NCI-H2196 (cell line): ENCODE data around the gene SPATA21.
"Not testable (repeated sequence)": the region's sequence is repeated elsewhere in the genome, so short reads cannot be mapped to it uniquely, and the experiment has no call there.

Experiments used
- DNase-seq: peaks from one replicate; lab custom pipeline; 2025; ENCODE audit not compliant: unreplicated experiment; lab: John Stamatoyannopoulos, UW

SPATA21 gene

DNA sequence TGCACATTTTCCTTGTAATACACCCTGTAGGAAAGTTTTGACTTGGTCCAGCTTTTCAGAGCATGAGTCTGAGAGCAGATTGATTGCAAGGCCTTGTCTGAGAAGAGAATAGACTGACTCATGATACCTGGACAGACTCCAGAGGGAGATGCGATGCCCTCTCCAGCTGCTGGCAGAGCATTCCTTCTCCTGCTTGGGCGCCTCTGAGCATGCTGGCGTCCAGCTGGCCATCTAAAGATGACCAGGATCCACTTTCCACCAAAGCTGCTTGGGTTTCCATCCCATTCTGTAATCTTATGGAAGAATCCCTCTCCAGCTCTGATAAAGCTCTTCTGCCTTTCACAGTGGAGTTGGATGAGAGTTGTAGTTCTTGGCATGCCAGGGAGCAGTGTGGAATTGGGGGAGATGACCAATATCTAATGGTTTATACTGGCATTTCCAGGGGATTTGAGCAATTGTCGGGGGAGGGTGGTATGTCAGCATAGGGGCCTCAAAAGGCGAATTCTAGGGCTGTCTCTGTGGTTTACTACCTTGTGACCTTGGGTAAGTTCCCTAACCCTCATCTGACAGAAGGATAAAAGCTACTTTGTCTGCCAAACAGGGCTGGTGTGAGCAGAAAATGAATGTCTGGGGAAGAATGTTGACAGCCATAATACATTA is 50.6 kb downstream of the SPATA21 start:
- DNase-seq = peak; percentile 72

DNA sequence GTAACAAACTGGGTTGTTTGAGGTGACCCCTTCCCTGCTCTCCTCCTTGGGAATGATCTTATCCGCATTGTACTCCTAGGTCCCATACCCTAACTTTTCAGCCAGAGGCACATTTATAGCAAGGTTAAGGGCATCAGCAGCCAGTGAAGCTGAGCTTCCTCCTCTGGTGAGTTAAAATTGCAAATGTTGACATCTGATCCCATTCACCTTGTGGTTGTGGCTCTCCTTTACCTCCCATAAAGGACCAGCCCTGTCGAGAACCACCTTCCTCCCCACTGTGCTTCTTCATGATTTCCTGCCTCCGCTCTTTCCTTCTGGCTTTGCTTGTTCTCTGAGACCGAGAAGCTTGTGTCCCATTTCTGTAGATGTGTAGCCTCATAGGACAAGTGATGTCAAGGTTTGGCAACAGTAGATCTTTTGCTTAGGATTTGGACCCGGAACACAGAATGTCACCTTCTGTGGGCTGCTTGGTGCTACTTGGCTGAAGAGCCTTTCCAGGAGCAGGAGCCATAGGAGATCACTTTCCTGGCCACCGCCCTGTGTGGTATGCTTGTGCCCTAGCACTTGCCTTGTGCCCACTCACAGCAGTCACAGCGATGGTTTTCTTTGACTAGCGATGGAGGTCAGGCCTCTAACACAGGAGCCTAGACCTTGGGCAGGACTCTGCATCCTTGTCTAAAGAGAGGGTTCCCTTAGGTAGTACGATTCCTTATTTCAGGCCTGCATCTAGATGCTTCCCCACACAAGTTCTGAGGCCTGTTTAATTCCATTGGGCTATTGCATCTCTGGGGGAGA is 51.4 kb downstream of the SPATA21 start:
- DNase-seq = no peak

DNA sequence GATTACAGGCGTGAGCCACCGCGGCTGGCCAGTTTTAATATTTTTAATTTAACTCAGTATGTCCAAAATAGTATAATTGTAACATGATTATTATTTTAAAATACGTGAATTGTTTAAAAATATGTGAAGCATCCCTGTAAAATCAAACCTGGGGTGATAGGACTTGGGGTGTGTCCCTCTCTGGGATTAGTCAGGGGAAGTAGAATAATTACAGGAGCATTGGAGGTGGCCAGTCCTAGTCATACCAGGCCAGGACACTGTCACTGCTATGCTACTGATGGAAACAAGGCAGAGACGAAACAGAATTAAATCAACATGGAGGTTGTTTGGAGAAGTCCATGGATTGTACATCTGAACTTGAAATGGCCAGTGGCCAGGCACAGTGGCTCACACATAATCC is 53.3 kb downstream of the SPATA21 start:
- no peak for DNase-seq

DNA sequence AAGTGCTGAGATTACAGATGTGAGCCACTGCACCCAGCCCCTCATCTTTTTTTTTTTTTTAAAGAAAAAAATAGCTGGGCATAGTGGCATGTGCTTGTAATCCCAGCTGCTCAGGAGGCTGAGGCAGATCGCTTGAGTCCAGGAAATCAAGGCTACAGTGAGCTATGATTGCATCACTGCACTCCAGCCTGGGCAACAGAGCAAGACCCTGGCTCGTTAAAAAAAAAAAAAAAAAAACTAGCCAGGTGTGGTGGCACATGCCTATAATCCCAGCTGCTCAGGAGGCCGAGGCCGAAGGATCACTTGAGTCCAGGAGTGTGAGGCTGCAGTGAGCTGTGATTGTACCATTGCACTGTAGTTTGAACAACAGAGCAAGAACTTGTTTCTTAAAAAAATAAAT is 56.4 kb downstream of the SPATA21 start:
- DNase-seq = no peak

DNA sequence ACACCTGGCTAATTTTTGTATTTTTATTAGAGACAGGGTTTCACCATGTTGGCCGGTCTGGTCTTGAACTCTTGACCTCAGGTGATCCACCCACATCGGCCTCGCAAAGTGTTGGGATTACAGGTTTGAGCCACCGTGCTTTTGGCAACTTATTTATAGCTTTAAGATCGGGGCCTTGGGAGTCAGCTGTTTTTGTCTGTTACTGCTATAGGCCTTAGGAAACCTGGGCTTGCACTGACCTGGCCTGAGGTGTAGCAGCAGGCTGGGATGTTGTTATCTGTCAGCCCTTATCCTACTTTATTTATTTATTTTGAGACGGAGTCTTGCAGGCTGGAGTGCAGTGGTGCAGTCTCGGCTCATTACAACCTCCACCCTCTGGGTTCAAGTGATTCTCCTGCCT is 58.8 kb downstream of the SPATA21 start:
- no peak for DNase-seq

DNA sequence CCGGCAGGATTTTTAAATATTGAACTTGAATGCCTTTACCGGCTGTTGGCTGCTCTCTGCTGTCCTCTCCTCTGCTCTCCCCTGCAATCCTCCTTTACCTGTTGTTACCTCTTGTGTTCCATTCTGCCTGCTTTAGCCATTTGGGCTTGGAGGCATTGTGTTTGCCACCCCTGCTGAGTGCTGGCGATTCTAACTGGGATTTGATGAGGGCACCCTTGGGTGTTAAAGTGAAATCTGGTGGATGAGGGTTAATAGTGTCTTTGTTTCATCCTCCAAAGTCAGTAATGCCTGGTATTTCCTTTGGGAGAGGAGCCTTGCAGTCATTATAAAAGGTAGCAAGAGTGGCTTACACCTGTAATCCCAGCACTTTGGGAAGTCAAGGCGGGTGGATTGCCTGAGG is 60.3 kb downstream of the SPATA21 start:
- no peak for DNase-seq

DNA sequence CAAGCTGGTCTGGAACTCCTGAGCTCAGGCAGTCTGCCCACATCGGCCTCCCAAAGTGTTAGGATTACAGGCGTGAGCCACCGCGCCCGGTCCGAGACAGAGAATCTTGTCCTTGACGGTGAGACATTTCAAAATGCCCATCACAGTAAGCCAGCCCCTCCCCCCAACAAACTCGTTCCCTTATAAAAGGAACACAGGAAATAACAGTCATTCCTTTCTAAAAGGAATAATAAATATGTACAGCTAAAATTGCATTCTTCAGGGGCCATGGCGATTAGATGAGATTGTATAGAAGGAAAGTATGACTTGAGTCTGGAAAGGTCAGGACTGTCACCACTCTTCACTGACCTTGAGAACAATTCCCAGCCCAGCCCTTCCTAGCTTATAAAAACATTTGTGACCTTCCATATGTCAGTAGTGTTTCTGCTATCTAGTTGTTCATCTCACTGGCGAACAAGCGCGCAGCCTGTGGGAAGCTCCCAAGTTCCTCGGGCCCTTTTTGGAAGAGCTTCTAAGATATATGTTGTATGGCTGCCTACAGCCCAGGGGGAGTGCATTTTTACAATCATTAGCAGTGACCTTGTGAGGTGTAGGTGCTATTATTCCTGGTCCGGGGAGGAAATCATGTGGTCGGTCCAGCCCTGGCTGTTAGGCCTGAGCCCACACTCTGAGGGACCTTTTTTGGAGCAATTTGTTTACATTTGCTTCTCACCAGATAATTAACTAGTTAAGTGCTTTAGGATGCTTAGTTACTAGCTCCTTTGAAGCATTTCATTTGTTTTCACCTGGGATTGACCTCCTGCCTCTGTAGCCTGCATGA is 61.5 kb downstream of the SPATA21 start:
- no peak for DNase-seq

DNA sequence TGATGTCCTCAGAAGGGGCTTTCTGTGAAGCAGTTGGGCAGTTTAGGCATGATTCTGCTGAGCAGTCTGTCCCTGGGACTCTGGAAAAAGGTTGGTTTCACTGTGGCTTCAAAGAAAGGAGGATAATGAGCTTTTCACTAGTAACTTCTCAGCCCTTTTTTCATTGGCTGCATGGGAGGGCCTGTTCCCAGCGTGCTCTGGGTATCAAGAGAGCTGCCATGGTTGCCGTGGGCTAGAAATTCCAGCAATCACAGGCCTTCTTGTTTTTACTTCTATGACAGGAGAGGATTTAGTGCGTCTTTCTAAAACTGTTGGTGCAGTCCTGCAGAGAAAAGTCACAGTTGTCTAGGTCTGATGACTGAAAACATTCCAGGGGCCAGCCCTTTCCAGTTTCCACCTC is 63.0 kb downstream of the SPATA21 start:
- DNase-seq = no peak

DNA sequence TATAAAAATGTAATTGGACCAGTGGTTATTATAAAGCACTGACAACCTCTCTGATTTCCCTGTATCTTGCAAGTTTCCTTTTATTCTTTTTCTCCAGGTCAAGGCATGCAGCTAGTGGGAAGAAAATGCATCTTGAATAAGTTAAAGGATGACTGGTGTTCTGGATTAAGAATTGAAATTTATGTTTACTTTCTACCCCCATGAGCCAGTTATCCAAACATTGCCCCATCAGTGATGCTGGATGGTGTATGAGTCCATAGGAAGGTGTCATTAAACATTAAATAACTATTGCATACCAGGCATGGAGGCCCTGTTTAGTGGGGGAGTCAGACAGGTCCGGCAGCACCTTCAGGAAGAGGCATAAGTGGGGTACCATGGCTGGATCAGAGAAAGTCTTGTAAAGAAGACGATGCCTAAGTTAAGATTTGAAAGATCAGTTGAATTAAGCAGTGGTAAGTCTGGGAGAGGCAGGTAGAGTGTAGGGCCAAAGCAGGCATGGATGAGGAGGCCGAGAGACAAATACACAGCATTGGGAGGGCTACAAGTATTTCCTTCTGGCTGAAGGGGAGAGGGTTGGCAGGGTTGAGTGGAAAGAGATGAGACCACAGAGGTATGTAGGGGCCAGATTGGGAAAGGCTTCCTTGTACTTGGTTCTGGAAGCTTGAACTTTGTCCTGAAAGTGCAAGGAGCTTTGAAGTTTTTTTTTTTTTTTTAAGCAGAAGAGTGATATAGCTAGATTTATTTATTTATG is 64.5 kb downstream of the SPATA21 start:
- DNase-seq = no peak

DNA sequence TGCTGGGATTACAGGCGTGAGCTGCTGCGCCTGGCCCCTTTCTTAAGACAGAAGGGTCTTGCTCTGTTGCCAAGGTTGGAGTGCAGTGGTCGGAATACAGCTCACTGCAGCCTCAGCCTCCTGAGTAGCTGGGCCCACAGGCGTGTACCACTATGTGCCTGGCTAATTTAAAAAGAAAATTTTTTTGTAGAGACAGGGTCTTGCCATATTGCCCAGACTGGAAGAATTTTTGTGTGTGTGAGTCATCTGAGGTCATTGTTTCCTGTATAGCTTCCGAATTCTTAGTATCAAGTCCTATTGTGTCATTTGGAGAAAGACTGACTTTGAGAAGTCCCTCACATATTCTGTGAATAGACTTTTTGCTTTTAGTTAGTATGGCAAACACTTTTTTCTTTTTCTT is 65.5 kb downstream of the SPATA21 start:
- DNase-seq = no peak

DNA sequence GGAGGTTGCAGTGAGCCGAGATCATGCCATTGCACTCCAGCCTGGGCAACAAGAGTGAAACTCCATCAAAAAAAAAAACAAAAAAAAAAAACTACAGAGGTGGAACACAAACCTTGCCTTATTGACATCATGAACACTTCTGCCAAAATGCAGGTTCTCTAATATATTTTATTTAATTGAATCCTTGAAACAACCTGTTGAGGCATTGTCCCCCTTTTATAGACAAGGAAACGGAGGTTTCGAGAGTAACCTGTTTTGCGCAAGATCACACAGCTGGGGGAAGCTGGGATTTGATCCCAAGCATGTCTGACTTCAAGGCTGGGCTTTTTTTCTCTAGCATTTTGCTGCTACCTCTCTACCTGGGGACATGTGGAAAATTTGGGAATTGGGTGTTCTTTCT is 67.4 kb downstream of the SPATA21 start:
- DNase-seq = no peak

DNA sequence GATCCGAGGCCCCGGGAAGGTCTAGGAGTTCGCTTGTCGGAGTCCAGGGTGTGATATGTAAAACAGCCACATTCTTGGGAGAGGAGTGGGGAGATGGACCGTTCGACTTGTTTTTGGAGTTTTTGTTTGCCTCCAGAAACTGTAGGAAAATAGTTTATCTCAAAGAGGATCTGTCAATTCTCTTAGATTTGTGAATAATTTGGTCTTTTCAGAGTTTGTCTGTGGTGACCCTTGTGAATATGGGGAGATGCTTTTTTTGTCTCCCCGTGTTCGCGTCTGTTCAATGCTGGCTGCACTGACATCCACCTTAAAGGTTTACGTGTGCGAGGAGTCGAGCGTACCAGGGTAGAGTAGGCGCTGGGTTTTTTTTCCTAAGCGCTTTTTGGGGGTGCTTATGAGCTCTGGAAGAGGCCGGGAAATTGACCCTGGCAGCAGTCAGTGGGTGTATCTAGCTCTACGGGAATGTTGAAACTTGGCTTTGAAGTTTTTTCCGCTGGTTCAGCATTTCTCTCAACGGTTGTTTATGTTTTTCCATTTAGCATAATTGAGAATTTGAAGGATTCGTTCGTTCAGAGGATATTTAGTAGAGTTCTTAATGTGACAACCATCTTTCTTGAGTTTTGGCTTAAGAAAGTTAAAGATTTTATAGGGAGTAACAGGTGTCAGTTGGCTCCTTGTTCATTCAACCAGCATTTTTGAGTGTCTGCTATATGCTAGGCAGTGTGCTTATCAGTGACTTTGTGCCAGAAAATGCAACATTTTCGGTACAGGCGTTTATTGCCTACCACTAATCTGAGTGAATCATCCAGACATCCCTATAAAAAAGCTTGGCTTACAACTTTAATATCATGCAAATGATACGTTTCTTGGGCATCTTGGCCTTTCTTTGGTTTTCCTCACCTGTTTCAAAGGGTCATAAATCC is 69.0 kb downstream of the SPATA21 start:
- no peak for DNase-seq

DNA sequence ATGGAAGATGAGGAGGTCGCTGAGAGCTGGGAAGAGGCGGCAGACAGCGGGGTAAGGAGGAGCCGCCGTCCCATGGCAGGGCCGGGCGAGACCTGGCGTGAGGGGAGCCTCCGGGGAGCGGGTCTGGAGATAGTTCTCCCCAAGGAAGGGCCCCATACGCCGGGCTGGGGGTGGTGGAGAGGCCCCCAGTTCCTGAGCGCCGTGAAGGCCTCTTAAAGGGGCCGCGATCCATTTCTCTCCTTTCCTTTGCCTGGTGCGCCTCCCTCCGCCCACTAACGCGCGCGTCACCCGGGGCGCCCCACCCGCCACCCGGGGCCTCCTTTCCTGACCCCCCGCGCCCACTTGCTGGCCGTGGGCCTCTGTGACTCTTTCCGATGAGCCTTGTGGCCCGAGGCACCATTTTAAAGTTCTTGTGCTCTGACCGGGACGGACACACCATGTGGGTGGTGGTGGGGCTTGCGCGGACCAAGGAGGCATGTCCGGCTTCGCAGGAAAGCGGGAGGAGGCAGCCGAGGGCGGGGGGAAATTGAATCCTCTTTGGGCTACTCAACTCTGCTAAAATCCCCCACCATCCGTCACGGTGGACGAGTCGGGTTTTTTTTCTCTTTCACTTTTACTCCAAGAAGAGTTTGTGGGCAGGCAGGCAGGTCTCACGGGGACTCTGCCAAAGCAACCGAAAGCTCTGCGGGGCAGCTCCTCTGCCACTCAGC is 69.8 kb downstream of the SPATA21 start:
- DNase-seq = peak; percentile 76

DNA sequence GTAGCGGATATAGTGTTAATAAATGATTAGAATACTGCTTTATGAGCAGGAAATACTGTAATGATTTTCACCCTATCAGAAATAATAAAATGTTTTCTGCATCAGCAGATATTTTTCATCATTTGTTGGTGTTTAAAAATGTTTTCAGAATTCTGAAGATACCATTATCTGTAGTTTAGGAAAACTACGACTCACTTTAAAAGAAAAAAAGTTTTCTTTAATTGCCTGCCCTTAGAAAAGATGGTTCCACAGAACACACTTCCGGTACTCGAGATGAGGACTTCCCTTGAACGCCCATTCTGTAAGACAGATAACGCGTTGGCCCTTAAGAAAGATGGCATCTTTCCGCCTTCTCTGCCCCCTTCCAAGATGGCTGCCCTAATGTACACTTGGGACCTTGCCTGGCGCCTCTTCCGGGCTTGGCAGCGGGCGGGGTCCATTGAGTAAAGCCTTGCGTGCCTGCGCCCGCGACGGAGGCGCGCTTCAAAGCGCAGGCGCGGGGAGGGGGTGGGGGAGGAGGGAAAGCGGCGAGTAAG is 70.4 kb downstream of the SPATA21 start, which contains the start of gene SZRD1:
Gene SZRD1 (plus strand): TSS at position 521 of the 536 bp plus-strand sequence. CDS start 16 bp downstream, outside the sequence.
- DNase-seq = peak; percentile 99

DNA sequence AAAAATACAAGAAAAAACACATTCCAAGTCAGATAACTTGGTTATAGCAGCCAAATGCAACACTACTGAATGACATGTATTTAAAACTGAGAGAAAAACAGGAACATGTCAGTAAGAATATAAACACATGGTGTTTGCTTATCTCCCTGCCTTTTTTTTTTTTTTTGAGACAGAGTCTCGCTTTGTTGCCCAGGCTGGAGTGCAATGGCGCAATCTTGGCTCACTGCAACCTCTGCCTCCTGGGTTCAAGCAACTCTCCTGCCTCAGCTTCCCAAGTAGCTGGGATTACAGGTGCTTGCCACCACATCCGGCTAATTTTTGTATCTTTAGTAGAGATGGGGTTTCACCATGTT is 72.1 kb downstream of the SPATA21 start:
- DNase-seq = not testable (repeated sequence)

DNA sequence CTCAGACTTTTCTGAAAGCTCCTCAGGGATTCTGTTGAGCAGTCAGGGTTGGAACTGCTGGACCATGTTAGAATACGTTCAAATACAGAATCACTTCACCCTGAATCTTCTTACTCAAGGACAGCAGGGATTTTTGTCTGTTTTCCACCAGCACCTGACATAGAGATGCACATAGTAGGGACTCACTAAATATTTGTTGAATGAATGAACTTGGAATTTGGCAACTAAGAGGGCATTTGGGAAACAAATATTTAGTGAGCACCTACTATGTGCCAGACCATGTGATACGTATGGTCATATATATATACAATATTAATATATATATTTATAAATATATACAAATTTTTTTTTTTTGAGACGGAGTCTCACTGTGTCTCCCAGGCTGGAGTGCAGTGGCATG is 80.4 kb downstream of the SPATA21 start:
- no peak for DNase-seq

DNA sequence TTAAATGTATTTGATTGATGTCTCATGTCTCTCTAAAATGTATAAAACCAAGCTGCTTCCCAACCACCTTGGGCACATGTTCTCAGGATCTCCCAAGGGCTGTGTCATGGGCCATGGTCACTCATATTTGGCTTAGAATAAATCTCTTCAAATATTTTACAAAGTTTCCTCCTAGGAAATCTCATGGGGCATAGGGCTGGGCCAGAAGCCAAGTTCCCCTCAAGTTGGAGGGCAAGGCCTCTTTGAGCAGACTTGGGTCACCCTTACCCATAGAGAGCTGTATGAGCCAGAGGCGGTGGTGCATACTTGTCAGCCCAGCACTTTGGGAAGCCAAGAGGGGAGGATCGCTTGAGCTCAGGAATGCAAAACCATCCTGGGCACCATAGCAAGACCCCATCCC is 82.6 kb downstream of the SPATA21 start:
- no peak for DNase-seq

DNA sequence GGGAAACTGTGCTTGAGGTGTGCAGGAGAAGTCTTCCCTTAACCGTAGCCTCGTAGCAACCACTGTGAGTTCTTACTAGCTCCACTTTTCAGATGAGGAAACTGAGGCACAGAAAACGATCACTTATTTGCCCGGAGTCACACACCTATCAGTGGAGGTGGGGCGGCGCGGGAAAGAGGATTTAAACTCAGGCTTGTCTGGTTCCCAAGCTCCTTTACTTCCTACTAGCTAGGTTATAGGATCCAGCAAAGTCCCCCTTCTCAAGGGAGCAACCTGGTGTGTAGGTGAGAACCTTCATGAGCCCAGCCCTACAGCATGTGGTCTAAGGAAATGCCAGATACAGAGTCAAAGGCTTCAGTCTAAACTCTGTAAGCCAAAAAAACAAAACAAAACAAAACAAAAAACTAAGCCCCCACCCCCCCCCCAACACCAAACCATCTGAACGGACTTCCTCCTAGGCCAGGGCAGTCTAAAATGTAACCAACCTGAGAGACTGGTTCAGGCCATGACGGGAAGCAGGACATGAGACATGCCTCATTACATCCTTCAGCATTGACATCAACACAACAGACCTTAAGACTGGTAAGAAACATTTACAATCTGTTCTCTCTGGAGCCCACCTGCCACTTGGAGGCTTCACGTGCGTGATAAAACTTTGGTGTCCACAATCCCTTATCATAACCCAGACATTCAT is 84.2 kb downstream of the SPATA21 start:
- no peak for DNase-seq
